ENCODE results near the gene PDIA5. TPM values are rescaled to one million over a fixed set of nuclear protein-coding genes. Genes with fewer than 3 reads are reported as not detected.

The PDIA5 gene
- total RNA-seq, 4 donors from 2014 or later = 3.9 to 13.0 (median 12.0) TPM

DNA sequence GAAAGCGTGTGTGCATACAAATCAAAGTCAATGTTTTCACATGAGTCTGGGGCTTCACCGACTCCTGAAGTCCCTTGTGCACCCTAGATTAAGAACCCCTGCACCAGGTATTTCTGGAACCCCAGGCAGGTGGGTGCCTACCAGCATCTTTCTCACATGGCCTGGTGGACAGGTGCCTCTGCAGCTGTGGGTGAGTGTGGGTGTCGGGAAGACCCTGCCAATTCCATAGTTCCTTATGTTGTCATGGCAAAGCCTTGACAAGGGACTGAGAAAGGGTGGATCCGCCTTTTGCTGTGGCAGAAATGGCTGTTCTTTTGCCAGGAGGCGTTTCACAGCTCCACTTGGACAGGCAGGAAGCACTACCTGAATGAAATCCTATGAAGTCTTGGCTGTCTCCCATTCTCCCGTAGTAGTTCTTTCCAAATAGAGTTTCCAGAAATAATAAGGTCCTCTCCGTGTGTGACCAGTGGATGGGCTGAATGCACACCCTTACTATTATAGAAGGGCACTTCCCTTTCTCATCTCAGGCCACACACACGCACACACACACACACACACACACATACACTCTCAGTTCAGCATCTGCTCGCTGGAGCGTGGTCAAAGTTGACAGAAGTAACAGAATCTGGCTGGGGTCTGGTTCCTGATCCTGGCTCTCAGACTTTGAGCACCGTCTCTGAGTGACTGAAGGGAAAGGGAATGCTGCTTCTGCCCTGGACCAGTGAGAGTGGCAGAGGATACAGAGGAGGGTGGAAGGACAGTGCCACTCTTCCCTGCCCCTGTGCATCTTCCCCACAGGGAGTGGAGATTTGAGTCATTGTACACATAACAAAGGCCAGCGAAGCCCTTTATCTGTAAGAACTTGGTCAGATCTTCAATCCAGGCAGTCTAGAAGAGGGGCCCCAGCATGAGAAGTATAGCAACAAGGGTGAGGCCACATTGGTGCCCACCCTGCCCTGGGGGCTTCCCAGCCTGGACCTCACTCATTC is 38.7 kb downstream of the PDIA5 start:
- peaks cover 0 to 89% (median 10%) of the 10 kb centered on the region in 3 donors for H3K36me3 ChIP-seq
- H3K9me3 ChIP-seq = no peaks in the 10 kb centered on the region
- peaks cover 0 to 8% (median 5%) of the 10 kb centered on the region in 3 donors for H3K4me1 ChIP-seq
- no peak for TF ChIP-seq POLR2A (IDR thresholded peaks at IDR 0.05)
- TF ChIP-seq, protein P1, sequence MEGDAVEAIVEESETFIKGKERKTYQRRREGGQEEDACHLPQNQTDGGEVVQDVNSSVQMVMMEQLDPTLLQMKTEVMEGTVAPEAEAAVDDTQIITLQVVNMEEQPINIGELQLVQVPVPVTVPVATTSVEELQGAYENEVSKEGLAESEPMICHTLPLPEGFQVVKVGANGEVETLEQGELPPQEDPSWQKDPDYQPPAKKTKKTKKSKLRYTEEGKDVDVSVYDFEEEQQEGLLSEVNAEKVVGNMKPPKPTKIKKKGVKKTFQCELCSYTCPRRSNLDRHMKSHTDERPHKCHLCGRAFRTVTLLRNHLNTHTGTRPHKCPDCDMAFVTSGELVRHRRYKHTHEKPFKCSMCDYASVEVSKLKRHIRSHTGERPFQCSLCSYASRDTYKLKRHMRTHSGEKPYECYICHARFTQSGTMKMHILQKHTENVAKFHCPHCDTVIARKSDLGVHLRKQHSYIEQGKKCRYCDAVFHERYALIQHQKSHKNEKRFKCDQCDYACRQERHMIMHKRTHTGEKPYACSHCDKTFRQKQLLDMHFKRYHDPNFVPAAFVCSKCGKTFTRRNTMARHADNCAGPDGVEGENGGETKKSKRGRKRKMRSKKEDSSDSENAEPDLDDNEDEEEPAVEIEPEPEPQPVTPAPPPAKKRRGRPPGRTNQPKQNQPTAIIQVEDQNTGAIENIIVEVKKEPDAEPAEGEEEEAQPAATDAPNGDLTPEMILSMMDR (IDR thresholded peaks at IDR 0.05) = no peak
- H3K27me3 ChIP-seq = no peaks in the 10 kb centered on the region
- no peak overlapping the region for H3K27ac ChIP-seq
- WGBS, 2 donors = 70 to 78% methylated on average over 8 to 10 of the region's 12 CpGs
- DNase-seq = no peak
- H3K4me3 ChIP-seq = no peak overlapping the region
- intact Hi-C loops (cut with DNase I) = no loop called here

DNA sequence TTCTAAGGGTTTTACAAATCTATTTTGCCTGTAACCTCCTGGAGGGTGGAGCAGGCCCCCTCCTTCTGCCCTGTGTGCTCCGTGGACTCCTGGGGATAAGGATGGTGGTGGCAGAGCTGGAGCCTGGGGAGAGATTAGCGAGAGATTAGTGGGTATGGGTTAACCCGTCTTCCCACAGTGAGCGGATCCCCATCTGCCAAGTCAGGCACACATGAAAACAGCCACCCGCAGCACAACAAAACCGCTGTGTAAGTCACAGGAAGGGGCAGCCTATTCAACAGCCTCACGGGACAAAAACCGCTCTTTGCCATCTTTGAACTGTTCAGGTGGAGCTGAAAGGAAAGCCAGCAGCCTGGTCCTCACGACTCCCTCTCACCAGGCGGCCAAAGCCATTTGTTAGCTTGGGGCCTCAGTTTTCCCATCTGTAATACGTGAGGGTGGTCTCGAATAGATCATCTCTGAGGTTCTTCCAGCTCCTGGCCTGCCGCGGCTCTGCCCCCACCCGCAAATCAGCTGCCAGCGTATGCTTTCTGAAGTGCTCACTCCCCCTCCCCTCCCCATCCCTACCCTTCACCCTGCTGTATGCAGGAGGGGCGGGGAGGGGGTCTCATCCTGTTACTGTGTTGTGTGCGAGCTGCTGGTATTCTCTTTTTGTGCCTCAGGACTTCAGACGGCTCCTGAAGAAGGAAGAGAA is 43.6 kb downstream of the PDIA5 start:
- Histone ChIP-seq H3K27ac (no peak overlapping the region), H3K9me3 (no peaks in the 10 kb centered on the region), H3K4me1 (peaks cover 0 to 19% (median 0%) of the 10 kb centered on the region in 3 donors), H3K27me3 (no peaks in the 10 kb centered on the region), H3K36me3 (peaks cover 0 to 77% (median 10%) of the 10 kb centered on the region in 3 donors), H3K4me3 (no peak overlapping the region)
- no peak for TF ChIP-seq POLR2A (IDR thresholded peaks at IDR 0.05)
- TF ChIP-seq, protein P1 (IDR thresholded peaks at IDR 0.05) = no peak
- no peak for DNase-seq
- intact Hi-C loops (cut with DNase I) = no loop called here
- 76 to 96% methylated on average over 6 to 9 of the region's 19 CpGs for WGBS, 2 donors

DNA sequence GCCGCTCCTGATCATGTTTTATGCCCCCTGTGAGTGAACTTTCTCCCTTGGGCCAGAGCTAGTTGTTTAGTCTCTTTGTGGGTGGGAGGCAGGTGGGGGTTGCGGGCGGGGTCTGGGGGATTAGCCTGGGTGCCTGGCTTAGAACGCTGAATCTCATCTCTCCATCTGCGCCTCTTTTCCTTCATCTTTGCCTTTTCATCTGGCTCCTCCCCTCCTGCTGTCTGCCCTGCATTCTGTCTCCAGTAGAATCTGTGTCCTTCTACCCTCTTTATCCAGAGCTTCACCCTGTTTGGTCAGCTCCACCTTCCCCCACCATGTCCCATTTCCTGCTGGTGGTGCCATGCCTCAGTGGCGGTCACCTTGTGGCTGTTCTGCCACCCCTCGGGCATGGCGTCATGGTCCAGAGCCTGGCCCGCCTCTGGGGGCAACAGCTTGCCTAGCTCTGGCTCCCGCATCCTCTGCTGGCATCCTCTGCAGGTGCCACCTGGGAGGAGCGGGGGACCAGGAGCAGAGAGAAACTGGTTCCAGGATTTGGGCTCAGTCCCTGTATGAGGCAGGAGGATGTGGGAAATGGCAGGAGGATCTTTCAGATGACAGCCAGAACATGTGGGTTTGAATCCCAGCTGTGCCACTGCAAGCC is 44.3 kb downstream of the PDIA5 start:
- H3K9me3 ChIP-seq = no peaks in the 10 kb centered on the region
- peaks cover 0 to 77% (median 10%) of the 10 kb centered on the region in 3 donors for H3K36me3 ChIP-seq
- intact Hi-C loops (cut with DNase I) = no loop called here
- WGBS, 2 donors = 86 to 98% methylated on average over 5 to 6 of the region's 11 CpGs
- no peaks in the 10 kb centered on the region for H3K27me3 ChIP-seq
- H3K4me1 ChIP-seq = peaks cover 0 to 19% (median 0%) of the 10 kb centered on the region in 3 donors
- TF ChIP-seq POLR2A (IDR thresholded peaks at IDR 0.05) = no peak
- TF ChIP-seq, protein P1 (IDR thresholded peaks at IDR 0.05) = no peak
- no peak overlapping the region for H3K27ac ChIP-seq
- no peak for DNase-seq
- H3K4me3 ChIP-seq = no peak overlapping the region

DNA sequence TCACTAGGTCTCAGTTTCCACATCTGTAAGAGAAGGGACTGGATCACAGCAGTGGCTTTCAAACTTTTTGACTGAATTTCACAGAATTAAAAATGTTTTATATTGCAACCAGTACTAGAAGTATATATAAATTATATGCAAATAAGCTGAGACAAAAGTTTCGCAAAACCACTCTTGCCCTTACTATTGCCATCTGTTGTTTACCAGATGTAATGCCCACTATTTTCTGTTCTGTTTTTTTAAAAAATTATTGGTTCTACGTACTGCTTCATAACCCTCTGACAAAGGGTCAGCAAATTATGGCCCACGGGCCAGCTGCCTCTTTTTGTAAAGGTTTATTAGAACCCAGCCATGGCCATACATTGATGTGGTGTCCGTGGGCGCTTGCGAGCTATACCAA is 44.8 kb downstream of the PDIA5 start:
- TF ChIP-seq, protein P1 (IDR thresholded peaks at IDR 0.05) = no peak
- no peak for TF ChIP-seq POLR2A (IDR thresholded peaks at IDR 0.05)
- WGBS, 2 donors = 88 to 93% methylated on average over 3 to 6 of the region's 6 CpGs
- Histone ChIP-seq H3K36me3 (peaks cover 0 to 77% (median 10%) of the 10 kb centered on the region in 3 donors), H3K27me3 (no peaks in the 10 kb centered on the region), H3K9me3 (no peaks in the 10 kb centered on the region), H3K27ac (no peak overlapping the region), H3K4me3 (no peak overlapping the region), H3K4me1 (peaks cover 0 to 19% (median 0%) of the 10 kb centered on the region in 3 donors)
- intact Hi-C loops (cut with DNase I) = no loop called here
- DNase-seq = no peak

Data from esophagus squamous epithelium (tissue), 5 donors.